ENCODE measurements around the gene BABAM2.
"Not testable (repeated sequence)": the region's sequence is repeated elsewhere in the genome, so short reads cannot be mapped to it uniquely, and the experiment has no call there.

DNA sequence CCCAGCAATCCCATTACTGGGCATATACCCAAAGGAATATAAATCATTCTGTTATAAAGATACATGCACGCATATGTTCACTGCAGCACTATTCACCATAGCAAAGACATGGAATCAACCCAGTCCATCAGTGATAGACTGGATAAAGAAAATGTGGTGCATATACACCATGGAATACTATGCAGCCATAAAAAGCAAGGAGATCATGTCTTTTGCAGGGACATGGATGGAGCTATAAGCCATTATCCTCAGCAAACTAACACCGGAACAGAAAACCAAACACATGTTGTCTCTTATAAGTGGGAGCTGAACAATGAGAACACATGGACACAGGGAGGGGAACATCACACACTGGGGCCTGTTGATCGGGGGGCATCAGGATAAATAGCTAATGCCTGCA is 441.3 kb downstream of the BABAM2 start:
- TF ChIP-seq, protein P1, sequence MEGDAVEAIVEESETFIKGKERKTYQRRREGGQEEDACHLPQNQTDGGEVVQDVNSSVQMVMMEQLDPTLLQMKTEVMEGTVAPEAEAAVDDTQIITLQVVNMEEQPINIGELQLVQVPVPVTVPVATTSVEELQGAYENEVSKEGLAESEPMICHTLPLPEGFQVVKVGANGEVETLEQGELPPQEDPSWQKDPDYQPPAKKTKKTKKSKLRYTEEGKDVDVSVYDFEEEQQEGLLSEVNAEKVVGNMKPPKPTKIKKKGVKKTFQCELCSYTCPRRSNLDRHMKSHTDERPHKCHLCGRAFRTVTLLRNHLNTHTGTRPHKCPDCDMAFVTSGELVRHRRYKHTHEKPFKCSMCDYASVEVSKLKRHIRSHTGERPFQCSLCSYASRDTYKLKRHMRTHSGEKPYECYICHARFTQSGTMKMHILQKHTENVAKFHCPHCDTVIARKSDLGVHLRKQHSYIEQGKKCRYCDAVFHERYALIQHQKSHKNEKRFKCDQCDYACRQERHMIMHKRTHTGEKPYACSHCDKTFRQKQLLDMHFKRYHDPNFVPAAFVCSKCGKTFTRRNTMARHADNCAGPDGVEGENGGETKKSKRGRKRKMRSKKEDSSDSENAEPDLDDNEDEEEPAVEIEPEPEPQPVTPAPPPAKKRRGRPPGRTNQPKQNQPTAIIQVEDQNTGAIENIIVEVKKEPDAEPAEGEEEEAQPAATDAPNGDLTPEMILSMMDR (IDR thresholded peaks at IDR 0.05; ENCODE audit: insufficient read depth, low read depth, low read length) = not testable (repeated sequence)
- not testable (repeated sequence) for TF ChIP-seq EZH2 (IDR thresholded peaks at IDR 0.05; ENCODE audit: insufficient read depth, low read length)
